HUES48 (cell line): Measurements from ENCODE around the gene RFTN1.

ENCODE experiments used
- H3K27ac ChIP-seq: one replicate; pipeline ENCODE4 v1.7.0; 2013; ENCODE audit warnings: low read depth, low read length, inconsistent platforms
- H3K27me3 ChIP-seq: 2 replicates; pipeline ENCODE4 v1.6.1; 2013; ENCODE audit warnings: mild to moderate bottlenecking, low read length; ENCODE audit not compliant: control insufficient read depth, insufficient read depth
- H3K36me3 ChIP-seq: 2 replicates; pipeline ENCODE4 v1.6.1; 2013; ENCODE audit warnings: low read length; ENCODE audit not compliant: control insufficient read depth, insufficient read depth
- H3K4me1 ChIP-seq: 2 replicates; pipeline ENCODE4 v1.6.1; 2013; ENCODE audit warnings: mild to moderate bottlenecking, low read length; ENCODE audit not compliant: control insufficient read depth, insufficient read depth
- H3K4me3 ChIP-seq: 2 replicates; pipeline ENCODE4 v1.5.1; 2013; ENCODE audit warnings: mild to moderate bottlenecking, low read depth, low read length
- H3K9ac ChIP-seq: 2 replicates; pipeline ENCODE4 v1.6.1; 2013; ENCODE audit warnings: mild to moderate bottlenecking, low read depth, low read length, moderate library complexity
- H3K9me3 ChIP-seq: 2 replicates; pipeline ENCODE4 v1.6.1; 2013; ENCODE audit warnings: low read length; ENCODE audit not compliant: control insufficient read depth, insufficient read depth

Gene RFTN1

DNA sequence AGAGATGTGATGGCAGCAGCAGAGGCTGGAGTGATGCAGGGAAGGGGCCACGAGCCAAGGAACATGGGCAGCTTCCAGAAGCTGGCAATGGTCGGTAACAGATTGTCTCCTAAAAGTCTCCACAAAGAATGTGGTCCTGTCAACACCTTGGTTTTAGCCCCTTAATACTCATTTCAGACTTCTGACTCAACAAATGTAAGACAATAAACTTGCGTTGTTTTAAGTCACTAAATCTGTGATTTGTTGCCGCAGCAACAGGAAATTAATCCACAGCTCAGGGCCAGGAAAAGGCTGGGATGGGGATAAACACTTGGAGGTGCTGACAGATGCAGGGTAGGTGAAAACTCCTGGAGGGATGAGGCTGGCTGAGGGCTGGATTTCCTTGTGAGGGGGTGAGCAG lies 178.6 kb downstream of the RFTN1 start:
- peaks cover 7% of the 10 kb centered on the region for H3K9me3 ChIP-seq
- H3K36me3 ChIP-seq, result peaks cover 4% of the 10 kb centered on the region; the same call in 1 of the 2 replicates
- H3K4me1 ChIP-seq, result peaks cover 2% of the 10 kb centered on the region; the same call in 1 of the 2 replicates
- H3K4me3 ChIP-seq, result no peak overlapping the region
- no peak overlapping the region for H3K9ac ChIP-seq
- H3K27me3 ChIP-seq, result no peaks in the 10 kb centered on the region
- no peak overlapping the region for H3K27ac ChIP-seq

DNA sequence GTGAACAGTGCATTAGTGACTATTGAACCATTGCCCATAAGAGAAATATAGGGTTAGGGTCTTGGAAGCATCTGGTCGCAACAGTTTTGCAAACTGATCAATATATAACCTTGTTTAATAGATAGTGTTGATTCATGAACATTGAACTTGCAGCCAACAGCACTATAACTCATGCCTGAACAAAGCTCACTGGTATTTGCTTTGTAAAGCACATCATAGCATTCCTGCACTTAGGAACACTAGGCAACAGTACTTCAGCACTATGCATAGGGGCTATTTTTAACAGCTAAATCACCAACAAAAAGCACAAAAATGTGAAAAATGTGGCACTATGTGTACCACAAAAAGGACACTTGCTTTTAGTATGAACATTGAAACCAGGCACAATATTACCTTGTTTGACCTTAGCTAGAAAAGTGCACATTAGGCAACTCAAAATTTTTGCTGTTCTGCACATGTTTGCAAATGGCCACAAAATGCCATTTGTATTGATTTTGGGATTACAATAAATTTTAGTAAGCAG lies 180.5 kb downstream of the RFTN1 start:
- Histone ChIP-seq H3K27me3 (no peaks in the 10 kb centered on the region), H3K4me1 (peaks cover 10% of the 10 kb centered on the region; the same call in 1 of the 2 replicates), H3K4me3 (no peak overlapping the region), H3K27ac (no peak overlapping the region), H3K36me3 (peaks cover 4% of the 10 kb centered on the region; the same call in 1 of the 2 replicates), H3K9ac (no peak overlapping the region), H3K9me3 (peaks cover 7% of the 10 kb centered on the region)

DNA sequence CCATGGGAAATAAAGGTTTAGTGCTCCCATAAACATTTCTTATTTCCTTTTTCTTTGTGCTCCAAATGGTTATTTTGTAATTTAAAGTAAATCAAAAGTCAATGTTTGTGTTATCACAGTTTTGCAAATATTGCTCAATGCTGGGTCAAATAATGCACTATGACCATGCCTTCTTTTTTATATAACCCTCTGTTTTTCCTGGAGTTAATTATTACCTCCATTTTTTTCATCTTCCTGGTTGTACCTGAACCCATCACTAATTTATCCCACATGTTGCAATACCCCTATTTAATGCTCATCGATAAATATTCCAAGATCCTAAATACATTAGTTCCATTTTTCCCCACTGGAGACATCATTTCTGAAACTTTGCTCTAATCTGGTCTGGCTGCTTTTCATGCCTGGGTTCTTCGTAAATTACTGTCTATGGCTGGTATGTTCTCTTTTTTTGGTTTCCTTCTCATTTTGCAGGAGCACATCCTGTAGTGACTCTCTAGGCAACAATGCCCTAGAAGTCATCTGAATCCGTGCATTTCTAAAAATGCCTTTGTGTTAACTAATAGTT lies 182.1 kb downstream of the RFTN1 start:
- H3K27me3 ChIP-seq, result no peaks in the 10 kb centered on the region
- peaks cover 4% of the 10 kb centered on the region for H3K36me3 ChIP-seq
- H3K4me3 ChIP-seq, result no peak overlapping the region
- H3K9me3 ChIP-seq, result peaks cover 7% of the 10 kb centered on the region
- H3K27ac ChIP-seq, result no peak overlapping the region
- no peak overlapping the region for H3K9ac ChIP-seq
- peaks cover 10% of the 10 kb centered on the region; the same call in 1 of the 2 replicates for H3K4me1 ChIP-seq

DNA sequence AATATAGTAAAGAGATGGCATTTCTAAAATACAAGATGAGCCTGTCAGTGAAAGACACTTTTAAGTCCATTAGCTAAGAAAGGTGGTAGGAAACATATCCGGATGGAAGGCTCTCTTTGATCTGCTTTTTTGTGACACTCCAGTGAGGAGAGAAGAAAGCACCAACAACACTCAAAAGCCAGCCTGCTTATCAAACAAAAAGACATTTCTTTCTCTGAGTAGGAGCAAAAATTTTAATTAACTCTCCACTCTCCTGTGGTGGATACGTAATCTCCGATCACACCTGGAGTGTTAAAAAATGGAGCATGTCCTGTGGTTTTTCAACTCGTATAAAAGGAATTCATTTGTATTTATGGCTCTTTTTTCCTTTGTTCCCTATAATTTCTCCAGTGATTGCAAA lies 183.1 kb downstream of the RFTN1 start:
- peaks cover 10% of the 10 kb centered on the region; the same call in 1 of the 2 replicates for H3K4me1 ChIP-seq
- H3K27me3 ChIP-seq, result no peaks in the 10 kb centered on the region
- peaks cover 7% of the 10 kb centered on the region for H3K9me3 ChIP-seq
- no peak overlapping the region for H3K27ac ChIP-seq
- no peak overlapping the region for H3K9ac ChIP-seq
- H3K36me3 ChIP-seq, result peaks cover 8% of the 10 kb centered on the region
- H3K4me3 ChIP-seq, result no peak overlapping the region

DNA sequence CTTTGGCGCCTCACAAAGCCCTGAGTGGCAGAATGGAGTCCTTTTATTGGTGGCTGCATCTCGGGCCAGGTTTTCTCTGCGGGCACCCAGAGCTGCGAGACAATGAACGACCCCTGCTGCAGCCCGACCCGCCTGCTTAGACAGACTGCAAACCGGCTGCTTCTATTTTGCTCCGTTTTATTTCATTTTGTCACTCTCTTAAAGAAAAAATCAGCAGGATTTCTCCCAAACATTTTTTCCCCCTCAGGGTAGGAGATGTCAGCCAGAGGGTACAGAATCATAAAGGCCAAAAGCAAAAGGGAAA lies 183.7 kb downstream of the RFTN1 start:
- Histone ChIP-seq H3K27me3 (no peaks in the 10 kb centered on the region), H3K4me1 (peaks cover 10% of the 10 kb centered on the region; the same call in 1 of the 2 replicates), H3K4me3 (no peak overlapping the region), H3K9me3 (peaks cover 7% of the 10 kb centered on the region), H3K36me3 (peaks cover 14% of the 10 kb centered on the region), H3K27ac (no peak overlapping the region), H3K9ac (no peak overlapping the region)

DNA sequence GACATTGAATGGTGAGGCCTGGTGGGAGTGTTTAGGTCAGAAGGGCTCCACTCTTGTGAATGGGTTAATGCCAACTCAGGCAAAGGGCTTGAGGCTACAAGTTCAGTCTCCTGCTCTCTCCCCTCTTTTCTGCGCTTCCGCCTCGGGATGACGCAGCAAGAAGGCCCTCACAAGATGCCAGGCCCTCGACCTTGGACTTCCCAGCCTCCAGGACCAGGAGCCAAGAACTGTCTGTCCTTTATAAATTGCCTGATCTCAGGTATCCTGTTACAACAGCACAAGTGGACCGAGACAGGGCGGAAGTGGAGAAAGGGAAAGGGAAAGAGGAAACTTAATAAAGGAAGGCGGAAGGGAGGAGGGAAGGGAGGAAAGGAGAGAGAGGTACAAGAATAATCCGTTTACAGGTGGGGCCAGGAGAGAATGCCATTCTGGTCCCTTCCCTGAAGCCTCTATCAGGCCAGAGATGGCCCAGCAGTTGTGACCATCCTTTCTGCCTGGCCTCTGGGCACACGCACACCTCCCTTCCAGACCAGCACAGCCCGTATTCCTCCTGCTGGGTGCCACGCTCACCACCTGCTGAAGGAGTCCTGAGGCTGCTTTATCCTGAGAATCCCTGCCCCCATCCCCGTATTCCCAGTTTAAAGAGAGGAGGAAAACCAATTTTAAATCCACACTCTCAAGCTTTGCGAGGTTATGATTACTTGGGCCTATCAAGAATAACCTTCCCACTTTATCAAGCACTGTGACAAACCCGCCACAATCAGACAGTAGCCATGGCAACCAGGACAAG lies 184.3 kb downstream of the RFTN1 start:
- Histone ChIP-seq H3K9me3 (peaks cover 7% of the 10 kb centered on the region), H3K36me3 (peaks cover 14% of the 10 kb centered on the region), H3K4me1 (peaks cover 10% of the 10 kb centered on the region; the same call in 1 of the 2 replicates), H3K4me3 (no peak overlapping the region), H3K9ac (no peak overlapping the region), H3K27ac (no peak overlapping the region), H3K27me3 (no peaks in the 10 kb centered on the region)

DNA sequence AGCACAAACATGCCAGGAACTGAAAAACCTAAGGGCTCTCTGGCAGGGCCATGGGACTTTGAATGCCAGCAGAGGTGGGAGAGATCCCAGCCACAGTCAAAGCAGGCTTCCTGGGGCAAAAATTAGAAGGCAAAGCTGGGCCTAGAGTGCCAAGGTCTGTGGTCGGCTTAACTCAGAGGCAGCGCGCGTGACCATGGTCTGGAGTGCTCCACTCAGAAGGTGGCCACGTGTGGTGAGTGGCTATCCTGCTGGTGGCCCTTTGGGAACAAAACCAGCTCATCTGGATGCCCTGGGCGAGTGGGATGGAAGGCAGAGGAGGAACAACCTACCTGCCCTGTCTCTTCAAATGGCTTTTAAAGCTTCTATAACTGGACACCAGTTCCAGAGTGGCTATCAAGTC lies 185.4 kb downstream of the RFTN1 start:
- Histone ChIP-seq H3K9me3 (peaks cover 7% of the 10 kb centered on the region), H3K4me1 (peaks cover 10% of the 10 kb centered on the region; the same call in 1 of the 2 replicates), H3K27me3 (no peaks in the 10 kb centered on the region), H3K9ac (no peak overlapping the region), H3K36me3 (peaks cover 14% of the 10 kb centered on the region), H3K4me3 (no peak overlapping the region), H3K27ac (no peak overlapping the region)

DNA sequence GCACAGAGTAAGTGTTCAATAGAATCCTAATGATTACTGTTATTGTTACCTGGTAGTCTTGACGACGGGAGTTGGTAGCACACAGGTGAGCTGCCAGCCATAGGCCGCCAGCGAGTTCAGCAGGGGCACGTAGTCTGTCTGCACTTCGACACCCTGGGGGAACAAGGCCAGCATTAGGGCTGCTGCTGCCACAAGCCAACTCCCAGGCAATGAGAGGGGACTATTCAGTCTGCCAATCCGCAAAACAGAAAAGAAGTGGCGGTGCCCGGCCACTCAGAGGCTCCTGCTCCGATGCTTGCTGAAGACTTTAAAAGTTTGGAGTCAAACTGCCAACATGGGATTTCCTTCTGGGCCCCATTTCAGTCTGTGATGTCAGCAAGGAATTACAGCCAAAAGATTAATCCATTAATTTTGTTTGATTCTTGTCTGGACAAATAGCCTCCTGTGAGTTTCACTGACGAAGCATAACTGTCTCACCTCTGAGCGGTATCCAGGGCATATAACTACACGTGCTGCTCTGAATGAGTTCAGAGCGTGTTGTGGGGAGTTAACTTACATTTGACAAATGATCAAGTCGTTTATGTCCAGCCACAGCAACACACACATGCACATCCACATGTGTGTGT lies 186.7 kb downstream of the RFTN1 start:
- H3K27me3 ChIP-seq, result no peaks in the 10 kb centered on the region
- H3K9me3 ChIP-seq, result peaks cover 7% of the 10 kb centered on the region
- H3K36me3 ChIP-seq, result peaks cover 23% of the 10 kb centered on the region
- no peak overlapping the region for H3K9ac ChIP-seq
- no peak overlapping the region for H3K27ac ChIP-seq
- no peak overlapping the region for H3K4me3 ChIP-seq
- H3K4me1 ChIP-seq, result peaks cover 10% of the 10 kb centered on the region; the same call in 1 of the 2 replicates

DNA sequence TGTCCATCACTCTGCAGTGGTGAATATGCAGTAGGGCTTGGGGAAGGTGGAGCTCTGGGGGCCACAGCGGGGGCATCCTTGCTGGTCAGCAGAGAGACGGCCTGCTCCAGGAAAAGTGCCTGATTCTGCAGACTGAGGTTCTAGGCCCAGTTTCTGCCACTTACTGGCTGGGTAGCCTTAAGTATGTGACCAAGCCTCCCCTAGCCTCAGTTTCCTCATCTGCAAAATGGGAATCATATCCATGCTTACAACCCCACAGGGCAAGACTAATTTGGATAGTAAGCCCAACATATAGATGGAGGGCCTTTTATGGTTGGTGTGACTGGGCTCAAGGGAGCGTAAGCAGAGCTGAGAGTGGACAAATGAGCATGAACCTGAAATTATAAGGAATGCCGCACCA lies 187.6 kb downstream of the RFTN1 start:
- Histone ChIP-seq H3K9ac (no peak overlapping the region), H3K4me1 (peaks cover 10% of the 10 kb centered on the region; the same call in 1 of the 2 replicates), H3K4me3 (no peak overlapping the region), H3K9me3 (no peaks in the 10 kb centered on the region), H3K27ac (no peak overlapping the region), H3K27me3 (no peaks in the 10 kb centered on the region), H3K36me3 (peaks cover 21% of the 10 kb centered on the region)

DNA sequence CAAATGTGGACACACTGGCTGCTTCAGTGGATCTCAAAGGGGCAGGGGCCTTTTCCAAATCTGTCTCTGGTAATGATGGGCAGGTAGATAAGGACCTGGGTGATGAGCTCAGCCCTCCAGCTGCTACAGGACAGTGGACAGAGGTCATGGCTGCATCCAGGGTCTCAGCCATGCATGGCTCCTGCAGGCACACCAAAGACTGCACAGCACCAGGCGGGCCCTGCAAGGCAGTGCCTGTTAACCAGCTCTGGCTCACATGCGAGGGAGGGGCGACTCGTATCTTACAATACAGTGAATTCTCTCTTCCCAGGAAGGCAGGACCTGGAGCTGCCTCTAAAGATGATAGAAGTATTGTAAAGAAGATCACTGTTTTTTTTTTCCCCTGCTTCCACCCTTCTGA lies 189.8 kb downstream of the RFTN1 start:
- H3K36me3 ChIP-seq, result peaks cover 28% of the 10 kb centered on the region
- H3K27me3 ChIP-seq, result no peaks in the 10 kb centered on the region
- no peak overlapping the region for H3K9ac ChIP-seq
- no peaks in the 10 kb centered on the region for H3K4me1 ChIP-seq
- no peaks in the 10 kb centered on the region for H3K9me3 ChIP-seq
- H3K27ac ChIP-seq, result no peak overlapping the region
- no peak overlapping the region for H3K4me3 ChIP-seq

DNA sequence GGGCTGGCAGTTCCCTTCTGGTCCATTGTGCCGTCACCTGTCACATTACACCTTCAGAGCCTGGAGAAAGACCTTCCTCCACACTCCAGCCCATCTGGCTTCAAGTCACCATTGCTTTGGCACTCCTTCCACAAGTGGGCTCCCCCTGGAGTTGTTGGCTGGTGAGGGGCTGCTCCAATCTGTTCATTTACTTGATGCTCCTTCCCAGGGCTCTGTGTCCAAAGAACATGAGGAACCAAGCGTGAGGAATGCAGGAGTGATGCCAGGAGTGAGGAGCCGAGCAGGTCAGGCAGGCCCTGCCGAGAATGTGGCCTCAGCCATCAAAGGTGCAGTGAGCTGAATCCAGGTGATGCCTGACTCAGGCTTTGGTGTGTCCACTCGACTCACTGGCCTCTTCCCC lies 191.3 kb downstream of the RFTN1 start:
- no peaks in the 10 kb centered on the region for H3K27me3 ChIP-seq
- H3K4me3 ChIP-seq, result no peak overlapping the region
- H3K27ac ChIP-seq, result no peak overlapping the region
- no peaks in the 10 kb centered on the region for H3K4me1 ChIP-seq
- no peak overlapping the region for H3K9ac ChIP-seq
- no peaks in the 10 kb centered on the region for H3K9me3 ChIP-seq
- peaks cover 30% of the 10 kb centered on the region for H3K36me3 ChIP-seq
